H7 (cell line): Measurements from ENCODE around the gene TKT. TPM values are rescaled to one million over a fixed set of nuclear protein-coding genes. Genes with fewer than 3 reads are reported as not detected.
A peak's percentile ranks its signal among the peaks of the same experiment; 100 is the strongest.

Experiments used
- DNase-seq: peaks from one replicate; pipeline ENCODE4 v3.0.0; 2012
- H3K27me3 ChIP-seq: 2 replicates; pipeline ENCODE4 v1.6.0; 2011; ENCODE audit warnings: mild to moderate bottlenecking, low read length; ENCODE audit not compliant: control insufficient read depth, insufficient read depth
- H3K36me3 ChIP-seq: replicated peaks from 2 replicates; pipeline ENCODE4 v1.5.1; 2011; ENCODE audit warnings: low read length; ENCODE audit not compliant: control insufficient read depth, insufficient read depth
- H3K4me3 ChIP-seq: 2 replicates; pipeline ENCODE4 v1.5.1; 2011; ENCODE audit warnings: low read depth, mild to moderate bottlenecking, control low read depth, low read length, moderate library complexity; ENCODE audit not compliant: insufficient read depth
- total RNA-seq: library from RNA; depleted of rRNA; stranded (reverse); fragments of >200 nt; shearing (Covaris generic); gene quantifications from 2 replicates; pipeline ENCODE4 v1.2.3, GENCODE V29; 2014

The TKT gene
- total RNA-seq, 1 experiment from 2014 or later = 1,918 TPM

DNA sequence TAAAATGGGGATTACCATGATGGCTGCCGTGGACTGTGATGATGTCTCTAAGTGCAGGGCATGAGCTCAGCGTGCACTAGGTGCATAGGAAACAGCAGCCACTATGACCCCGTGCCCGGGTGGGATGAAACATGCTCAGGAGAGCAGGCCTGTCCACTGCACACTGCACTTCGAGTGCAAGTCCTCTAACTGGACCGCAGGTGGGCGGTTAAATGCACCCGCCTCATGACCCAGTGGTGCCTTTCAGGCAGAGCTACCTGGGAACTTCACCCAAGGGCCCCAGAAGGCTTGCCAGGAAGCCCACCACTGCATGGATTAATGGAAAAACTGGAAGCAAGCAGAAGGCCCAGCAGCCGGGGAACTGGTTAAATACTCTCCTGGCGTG is 60.8 kb downstream of the TKT start:
- Histone ChIP-seq H3K4me3 (no peak overlapping the region), H3K27me3 (no peaks in the 10 kb centered on the region; the same call in 1 of the 2 replicates), H3K36me3 (peaks cover 3% of the 10 kb centered on the region)
- peak; percentile 24 for DNase-seq

DNA sequence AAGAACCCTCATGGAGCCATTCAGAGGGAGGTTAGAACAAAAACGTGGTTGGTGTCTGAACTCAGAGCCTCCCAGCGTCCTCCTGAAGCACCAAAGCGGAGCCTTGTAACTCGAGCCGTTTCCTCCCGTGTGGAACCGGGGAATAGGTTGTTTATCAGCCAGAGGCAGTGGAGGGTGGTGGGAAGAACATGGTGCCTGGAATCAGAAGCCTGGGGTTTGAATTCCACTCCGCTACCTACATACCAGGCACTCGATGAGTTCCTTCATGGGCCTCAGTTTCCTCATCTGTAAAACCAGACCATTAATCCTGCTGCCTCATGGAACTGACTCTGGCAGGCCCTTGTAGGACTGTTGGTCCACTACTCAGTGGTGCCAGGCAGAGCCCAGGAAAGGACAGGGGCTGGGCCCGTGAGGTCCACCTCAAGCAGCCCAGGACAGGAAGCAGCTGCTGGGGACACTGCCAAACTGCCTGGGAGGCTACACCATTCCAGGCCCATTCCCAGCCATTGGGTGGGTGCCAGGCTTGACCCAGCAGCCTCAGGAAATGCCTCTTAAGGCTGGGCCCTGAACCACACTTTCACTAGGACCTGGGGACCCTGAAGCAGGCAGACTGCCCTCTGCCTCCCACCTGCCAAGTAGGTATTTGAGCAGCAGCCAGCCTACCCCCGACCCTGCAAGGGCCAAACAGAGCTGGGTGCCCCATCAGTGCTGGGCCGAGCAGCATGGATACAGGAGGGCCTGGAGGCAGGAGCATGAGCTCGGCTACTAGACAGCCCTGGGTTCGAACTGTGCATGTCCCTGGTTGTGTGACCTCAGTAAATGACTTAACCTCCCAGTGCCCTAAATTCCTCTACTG is 61.4 kb downstream of the TKT start:
- H3K4me3 ChIP-seq = no peak overlapping the region
- DNase-seq = peak; percentile 76
- no peaks in the 10 kb centered on the region; the same call in 1 of the 2 replicates for H3K27me3 ChIP-seq
- H3K36me3 ChIP-seq = peaks cover 7% of the 10 kb centered on the region

DNA sequence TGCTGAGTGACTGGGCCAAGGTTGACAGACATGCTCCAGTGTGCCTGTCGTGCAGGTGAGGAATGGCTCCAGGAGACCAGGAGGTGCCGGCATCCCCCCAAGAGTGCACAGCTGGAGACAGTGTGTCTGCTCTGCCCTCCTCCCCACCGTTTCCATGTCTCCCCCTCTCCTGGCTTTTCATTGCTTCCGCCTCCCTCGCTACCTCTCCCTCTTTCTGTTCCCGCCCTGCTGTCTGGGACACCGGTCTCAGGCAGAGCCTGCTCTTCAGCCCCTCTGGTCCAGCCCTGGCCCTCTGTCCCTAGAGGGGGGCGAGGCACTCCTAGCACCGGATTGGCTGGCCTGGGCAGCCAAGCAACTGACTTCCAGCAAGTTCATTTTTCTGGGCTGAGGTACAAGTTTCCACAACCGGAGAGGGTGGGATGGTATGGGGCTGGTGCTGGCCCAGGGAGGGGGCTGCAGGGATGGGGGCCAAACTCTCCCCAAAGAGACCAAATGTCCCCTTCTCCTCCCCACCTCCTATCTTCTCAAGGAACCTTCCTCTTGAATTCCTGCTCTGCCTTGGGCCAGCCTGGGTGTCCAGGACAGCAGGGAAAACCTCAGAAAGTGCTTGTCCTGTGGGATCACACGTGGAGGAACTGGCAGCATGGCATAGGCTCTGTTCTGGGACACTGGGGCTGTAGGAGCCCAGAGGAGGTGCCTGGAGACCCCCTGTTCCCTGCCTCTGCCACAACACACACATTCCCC is 62.2 kb downstream of the TKT start:
- Histone ChIP-seq H3K36me3 (peaks cover 9% of the 10 kb centered on the region), H3K27me3 (no peaks in the 10 kb centered on the region; the same call in 1 of the 2 replicates), H3K4me3 (no peak overlapping the region)
- DNase-seq = peak; percentile 68

DNA sequence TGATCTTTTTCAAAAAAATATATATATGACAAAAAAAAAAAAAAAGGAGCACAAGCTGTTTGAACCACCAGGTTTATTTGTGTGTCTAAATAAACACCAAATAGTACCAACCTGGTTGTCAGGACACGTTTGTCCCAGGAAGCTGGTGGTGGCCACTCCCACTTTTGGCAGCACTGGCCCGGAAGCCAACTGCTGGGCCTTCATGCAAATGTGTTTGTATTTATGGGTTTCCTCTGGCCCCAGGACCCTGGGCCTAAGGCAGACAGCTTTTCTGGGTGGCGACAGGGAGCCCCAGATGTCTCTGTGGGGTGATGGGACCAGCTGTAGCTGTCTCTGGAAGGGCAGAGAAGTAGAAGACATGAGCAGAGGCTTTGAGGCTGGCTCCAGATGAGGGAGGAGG is 63.2 kb downstream of the TKT start:
- Histone ChIP-seq H3K4me3 (no peak overlapping the region), H3K36me3 (peaks cover 9% of the 10 kb centered on the region), H3K27me3 (no peaks in the 10 kb centered on the region; the same call in 1 of the 2 replicates)
- DNase-seq = peak; percentile 63

DNA sequence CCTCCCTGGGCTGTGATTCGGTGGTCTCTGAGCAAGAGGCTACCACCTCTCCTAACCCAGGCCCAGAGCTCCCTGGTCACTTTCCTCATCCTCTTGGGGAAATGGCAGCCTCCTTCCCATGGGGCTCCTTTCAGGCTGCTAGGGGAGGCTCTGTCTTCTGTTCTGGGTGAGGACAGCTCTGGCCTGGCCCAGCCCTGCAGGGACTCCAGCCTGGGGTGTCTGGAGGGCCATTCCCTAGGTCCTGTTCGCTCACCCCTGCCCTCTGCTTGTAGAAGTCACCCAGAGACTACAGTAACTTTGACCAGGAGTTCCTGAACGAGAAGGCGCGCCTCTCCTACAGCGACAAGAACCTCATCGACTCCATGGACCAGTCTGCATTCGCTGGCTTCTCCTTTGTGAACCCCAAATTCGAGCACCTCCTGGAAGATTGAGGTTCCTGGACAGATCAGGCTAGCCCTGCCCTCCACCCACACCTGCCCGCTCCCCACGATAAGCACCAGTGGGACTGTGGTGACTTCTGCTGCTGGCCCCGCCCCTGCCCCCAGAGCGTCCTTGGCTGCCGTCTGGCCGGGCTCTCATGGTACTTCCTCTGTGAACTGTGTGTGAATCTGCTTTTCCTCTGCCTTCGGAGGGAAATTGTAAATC is 63.9 kb downstream of the TKT start:
- DNase-seq = peak; percentile 51
- Histone ChIP-seq H3K4me3 (no peak overlapping the region), H3K36me3 (peaks cover 9% of the 10 kb centered on the region), H3K27me3 (no peaks in the 10 kb centered on the region; the same call in 1 of the 2 replicates)

DNA sequence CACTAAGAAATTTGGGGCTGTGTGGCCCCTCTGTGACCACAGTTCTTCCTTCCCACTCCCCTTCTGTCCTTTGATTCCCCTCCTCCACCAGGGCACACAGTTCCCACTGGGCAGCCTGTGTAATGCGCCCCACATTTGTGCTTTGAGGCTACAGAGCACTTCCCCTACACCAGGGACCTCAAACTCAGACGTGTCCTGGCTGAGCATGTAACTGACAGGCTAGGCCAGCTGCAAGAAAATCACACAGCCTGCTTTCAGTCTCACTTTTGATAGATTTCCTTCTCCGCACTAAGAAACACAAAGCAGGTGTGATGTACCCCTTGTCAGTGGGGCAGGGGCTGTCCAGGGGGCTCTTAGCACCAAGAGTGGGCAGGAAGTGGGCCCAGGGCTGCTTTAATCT is 65.2 kb downstream of the TKT start:
- DNase-seq = peak; percentile 17
- Histone ChIP-seq H3K4me3 (no peak overlapping the region), H3K36me3 (peaks cover 11% of the 10 kb centered on the region), H3K27me3 (no peaks in the 10 kb centered on the region; the same call in 1 of the 2 replicates)

DNA sequence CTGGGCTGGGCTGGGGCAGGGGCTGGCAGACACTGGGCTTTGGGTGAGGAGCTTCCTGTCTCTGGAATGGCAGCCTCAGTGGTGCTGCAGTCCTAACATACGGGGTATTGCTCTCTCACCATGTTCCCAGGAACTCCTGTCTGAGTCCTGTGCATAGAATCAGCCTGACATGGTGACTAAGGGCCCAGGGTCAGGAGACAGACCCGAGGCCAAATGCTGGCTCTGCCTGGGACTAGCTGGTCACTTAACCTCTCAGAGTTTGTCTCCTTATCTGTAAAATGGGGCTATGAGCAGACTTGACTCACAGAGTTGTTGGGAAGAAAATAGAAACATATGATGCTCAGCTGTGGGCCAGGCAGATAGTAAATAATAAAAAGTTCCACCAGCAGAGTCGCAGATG is 66.5 kb downstream of the TKT start:
- Histone ChIP-seq H3K4me3 (no peak overlapping the region), H3K27me3 (no peaks in the 10 kb centered on the region), H3K36me3 (peaks cover 11% of the 10 kb centered on the region)
- peak; percentile 37 for DNase-seq

DNA sequence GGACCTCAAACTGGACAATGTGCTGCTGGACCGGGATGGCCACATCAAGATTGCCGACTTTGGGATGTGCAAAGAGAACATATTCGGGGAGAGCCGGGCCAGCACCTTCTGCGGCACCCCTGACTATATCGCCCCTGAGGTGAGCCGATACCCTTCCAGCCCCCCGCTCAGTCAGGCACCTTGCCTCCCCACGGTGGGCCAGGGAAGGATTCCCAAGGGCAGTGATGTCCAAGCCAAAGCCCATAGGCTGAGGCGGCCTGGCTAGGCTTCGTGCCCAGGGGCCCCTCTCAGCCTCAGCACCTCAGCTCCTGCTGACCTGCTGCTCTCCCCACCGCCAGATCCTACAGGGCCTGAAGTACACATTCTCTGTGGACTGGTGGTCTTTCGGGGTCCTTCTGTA is 67.1 kb downstream of the TKT start:
- Histone ChIP-seq H3K36me3 (peaks cover 11% of the 10 kb centered on the region), H3K27me3 (no peaks in the 10 kb centered on the region), H3K4me3 (no peak overlapping the region)
- DNase-seq = no peak

DNA sequence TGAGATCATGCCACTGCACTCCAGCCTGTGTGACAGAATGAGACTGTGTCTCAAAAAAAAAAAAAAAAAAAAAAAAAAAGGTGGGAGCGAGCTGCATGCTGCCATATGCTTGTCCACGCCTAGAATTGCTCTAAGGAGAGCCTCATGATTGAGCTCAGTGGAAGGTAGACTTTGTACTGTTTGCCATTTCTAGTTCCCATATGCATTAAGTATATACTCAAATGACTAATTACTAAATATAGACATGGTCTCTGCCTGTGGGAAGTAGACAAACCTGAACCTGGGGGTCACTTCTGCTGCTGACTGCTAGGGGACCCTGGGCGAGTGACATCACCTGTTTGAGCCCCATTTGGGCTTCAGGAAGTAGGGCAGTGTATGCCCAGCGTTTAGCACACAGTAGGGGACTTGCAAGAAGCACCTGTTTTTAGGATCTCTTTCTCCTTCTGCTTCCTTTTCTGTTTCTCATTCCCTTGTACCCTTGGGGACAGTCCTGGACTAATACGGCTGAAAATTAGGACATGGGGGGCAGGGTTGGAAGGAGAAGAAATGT is 67.6 kb downstream of the TKT start:
- no peak for DNase-seq
- Histone ChIP-seq H3K36me3 (peaks cover 11% of the 10 kb centered on the region), H3K27me3 (no peaks in the 10 kb centered on the region), H3K4me3 (no peak overlapping the region)

DNA sequence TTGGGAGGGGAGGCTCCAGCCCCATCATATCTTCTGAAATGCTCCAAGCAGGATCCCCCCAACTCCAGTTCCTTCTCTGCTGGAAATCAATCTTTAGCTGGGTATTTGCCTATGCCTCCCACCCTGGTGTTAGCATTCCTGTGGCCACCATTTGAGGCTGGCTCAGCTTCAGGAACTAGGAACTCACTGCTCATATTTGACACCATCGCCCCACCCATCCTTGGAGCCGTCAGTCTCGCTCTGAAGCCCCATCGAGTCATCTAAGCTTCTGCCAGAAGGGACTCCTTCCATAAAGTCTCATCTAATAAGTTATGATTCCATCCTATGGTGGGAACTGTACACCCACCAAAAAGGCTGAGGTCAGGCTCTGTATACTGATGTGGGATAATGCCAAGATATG is 68.4 kb downstream of the TKT start:
- Histone ChIP-seq H3K36me3 (peaks cover 11% of the 10 kb centered on the region), H3K27me3 (no peaks in the 10 kb centered on the region), H3K4me3 (no peak overlapping the region)
- no peak for DNase-seq

DNA sequence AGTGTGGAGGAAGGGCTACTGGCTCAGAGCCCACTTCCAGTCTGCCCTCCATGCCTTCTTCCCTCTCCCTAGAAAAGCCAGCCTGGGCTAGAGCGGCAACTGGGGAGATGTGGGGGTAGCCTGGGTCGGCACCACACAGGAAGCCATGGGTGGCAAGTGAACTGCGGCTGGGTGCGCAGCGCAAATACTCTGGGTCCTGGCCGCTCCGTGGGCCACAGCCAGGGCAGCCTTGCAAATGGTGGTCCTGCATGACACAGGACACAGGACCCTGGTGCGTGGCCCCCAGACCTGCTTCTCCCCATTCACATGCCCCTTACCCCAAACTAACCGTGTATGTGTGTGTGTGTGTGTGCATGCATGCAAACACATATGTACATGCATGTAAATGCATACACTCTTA is 69.1 kb downstream of the TKT start:
- Histone ChIP-seq H3K36me3 (peaks cover 12% of the 10 kb centered on the region), H3K4me3 (no peak overlapping the region), H3K27me3 (no peaks in the 10 kb centered on the region)
- DNase-seq = no peak

DNA sequence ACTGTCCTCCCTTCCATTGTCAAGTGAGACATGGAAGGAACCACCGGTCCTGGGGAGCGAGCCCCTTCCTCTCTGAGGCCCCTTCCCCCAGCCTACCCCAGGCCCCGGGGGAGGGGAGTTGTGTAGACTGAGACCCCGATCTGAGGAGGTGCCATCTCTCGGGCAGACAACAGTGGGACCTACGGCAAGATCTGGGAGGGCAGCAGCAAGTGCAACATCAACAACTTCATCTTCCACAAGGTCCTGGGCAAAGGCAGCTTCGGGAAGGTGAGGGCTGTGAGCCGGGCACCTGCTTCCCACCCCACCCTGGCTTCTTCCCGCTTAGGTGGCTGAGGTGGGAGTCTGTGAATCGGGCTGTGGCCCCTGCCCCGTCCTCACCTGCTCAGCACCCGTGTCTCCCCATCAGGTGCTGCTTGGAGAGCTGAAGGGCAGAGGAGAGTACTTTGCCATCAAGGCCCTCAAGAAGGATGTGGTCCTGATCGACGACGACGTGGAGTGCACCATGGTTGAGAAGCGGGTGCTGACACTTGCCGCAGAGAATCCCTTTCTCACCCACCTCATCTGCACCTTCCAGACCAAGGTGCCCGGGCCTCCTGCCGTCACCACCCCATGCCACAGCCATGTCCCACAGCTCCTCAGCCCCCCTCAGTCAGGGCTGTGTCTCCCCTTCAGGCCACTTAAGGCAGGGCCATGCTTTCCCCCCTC is 69.9 kb downstream of the TKT start:
- Histone ChIP-seq H3K27me3 (no peaks in the 10 kb centered on the region), H3K36me3 (peaks cover 15% of the 10 kb centered on the region), H3K4me3 (no peak overlapping the region)
- DNase-seq = no peak

DNA sequence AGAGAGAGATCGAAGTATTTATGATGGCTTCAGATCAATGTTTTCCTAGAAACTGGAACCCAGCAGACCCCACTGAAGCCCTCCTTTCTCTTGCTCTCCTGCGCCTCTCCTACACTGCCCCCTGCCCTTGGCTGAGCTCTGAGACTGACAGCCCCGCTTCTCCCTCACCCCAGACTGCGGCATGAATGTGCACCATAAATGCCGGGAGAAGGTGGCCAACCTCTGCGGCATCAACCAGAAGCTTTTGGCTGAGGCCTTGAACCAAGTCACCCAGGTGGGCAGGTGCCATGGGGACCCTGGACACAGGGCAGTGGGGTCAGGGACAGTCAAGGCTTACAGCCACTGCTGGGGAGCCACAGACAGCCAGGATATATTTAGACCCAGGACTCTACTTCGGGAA is 71.1 kb downstream of the TKT start:
- DNase-seq = no peak
- Histone ChIP-seq H3K27me3 (no peaks in the 10 kb centered on the region), H3K4me3 (no peak overlapping the region), H3K36me3 (peaks cover 9% of the 10 kb centered on the region)

DNA sequence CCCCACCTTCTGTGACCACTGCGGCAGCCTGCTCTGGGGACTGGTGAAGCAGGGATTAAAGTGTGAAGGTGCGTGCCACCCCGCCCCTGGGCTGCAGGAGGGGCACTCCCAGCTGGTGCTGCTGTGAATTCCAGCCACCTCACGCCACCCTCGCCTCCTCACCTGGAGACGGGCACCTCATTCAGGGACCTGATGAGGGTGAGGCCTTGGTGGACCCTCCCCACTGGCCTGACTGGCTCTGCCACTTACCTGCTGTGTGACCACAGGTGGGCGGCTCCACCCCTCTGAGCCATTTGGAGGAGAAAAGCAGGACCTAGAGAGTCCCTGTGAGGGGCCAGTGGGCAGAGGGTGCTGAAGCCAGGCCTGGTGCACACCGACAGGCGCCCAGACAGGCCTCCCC is 72.3 kb downstream of the TKT start:
- Histone ChIP-seq H3K36me3 (peaks cover 7% of the 10 kb centered on the region), H3K4me3 (no peak overlapping the region), H3K27me3 (no peaks in the 10 kb centered on the region)
- no peak for DNase-seq
